Measurements from ENCODE around the gene SMARCD3. TPM values are rescaled to one million over a fixed set of nuclear protein-coding genes. Genes with fewer than 3 reads are reported as not detected.

SMARCD3 gene
- total RNA-seq, 2 donors from 2014 or later: 35.6 to 108 TPM

DNA sequence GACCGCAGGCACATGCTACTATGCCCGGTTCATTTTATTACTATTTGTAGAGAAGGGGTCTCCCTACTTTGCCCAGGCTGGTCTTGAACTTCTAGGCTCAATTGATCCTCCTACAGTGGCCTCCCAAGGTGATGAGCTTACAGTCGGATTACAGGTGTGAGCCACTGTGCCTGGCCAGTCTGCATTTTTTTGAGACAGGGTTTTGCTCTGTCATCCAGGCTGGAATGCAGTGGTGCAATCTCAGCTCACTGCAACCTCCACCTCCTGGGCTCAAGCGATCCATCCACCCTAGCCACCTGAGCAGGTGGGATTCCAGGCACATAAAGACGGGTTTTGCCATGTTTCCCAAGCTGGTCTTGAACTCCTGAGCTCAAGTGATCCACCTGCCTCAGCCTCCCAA, 35.9 kb downstream of the SMARCD3 start:
- Histone ChIP-seq H3K4me1 (replicated peaks) (no peaks in the 10 kb centered on the region), H3K27me3 (replicated peaks; ENCODE audit: insufficient read depth) (no peaks in the 10 kb centered on the region), H3K27ac (no peak overlapping the region), H3K36me3 (peaks cover 0 to 6% of the 10 kb centered on the region in 2 donors), H3K4me3 (no peak overlapping the region), H3K9me3 (no peaks in the 10 kb centered on the region)
- intact Hi-C loops (cut with DNase I): no loop called here
- 81% methylated on average over 5 of the region's 5 CpGs for WGBS
- TF ChIP-seq POLR2A (IDR thresholded peaks at IDR 0.05): no peak
- no peak for TF ChIP-seq POLR2AphosphoS5 (IDR thresholded peaks at IDR 0.05)
- TF ChIP-seq, protein P1, sequence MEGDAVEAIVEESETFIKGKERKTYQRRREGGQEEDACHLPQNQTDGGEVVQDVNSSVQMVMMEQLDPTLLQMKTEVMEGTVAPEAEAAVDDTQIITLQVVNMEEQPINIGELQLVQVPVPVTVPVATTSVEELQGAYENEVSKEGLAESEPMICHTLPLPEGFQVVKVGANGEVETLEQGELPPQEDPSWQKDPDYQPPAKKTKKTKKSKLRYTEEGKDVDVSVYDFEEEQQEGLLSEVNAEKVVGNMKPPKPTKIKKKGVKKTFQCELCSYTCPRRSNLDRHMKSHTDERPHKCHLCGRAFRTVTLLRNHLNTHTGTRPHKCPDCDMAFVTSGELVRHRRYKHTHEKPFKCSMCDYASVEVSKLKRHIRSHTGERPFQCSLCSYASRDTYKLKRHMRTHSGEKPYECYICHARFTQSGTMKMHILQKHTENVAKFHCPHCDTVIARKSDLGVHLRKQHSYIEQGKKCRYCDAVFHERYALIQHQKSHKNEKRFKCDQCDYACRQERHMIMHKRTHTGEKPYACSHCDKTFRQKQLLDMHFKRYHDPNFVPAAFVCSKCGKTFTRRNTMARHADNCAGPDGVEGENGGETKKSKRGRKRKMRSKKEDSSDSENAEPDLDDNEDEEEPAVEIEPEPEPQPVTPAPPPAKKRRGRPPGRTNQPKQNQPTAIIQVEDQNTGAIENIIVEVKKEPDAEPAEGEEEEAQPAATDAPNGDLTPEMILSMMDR (IDR thresholded peaks at IDR 0.05): no peak
- no peak for DNase-seq (ENCODE audit: low spot score)

DNA sequence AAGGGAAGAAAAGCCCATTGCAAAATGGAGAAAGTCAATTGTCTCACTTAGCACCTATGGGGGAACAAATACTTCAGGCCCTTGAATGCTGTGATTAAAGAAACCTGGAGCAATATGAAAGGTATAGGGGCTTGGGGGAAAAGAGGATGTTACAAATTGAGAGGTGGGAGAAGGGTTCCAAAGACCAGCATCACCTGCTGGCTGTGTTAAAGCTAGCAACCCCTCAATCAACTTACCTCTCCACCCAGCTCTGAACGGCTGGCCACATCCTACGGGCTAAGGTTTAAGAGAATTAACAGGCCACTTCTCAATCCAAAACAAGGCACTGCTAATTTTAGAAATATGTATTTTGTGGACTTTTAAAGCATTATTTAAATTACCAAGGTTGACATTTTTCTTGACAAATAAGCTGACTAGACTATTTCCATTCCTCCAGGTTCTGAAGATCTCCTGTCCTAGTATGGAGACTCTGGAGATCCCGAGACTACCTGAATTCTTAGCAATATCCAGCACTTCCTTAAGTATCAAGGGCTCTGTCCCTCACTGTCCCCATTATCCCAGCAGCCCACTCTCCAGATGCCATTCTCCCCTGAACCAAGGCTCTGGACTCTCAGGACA, 37.2 kb downstream of the SMARCD3 start:
- TF ChIP-seq POLR2AphosphoS5 (IDR thresholded peaks at IDR 0.05) (no peak), POLR2A (IDR thresholded peaks at IDR 0.05) (no peak)
- TF ChIP-seq, protein P1 (IDR thresholded peaks at IDR 0.05): no peak
- no peaks in the 10 kb centered on the region for H3K4me1 ChIP-seq (replicated peaks)
- H3K4me3 ChIP-seq: no peak overlapping the region
- peaks cover 0 to 6% of the 10 kb centered on the region in 2 donors for H3K36me3 ChIP-seq
- H3K27ac ChIP-seq: no peak overlapping the region
- H3K27me3 ChIP-seq (replicated peaks; ENCODE audit: insufficient read depth): no peaks in the 10 kb centered on the region
- DNase-seq (ENCODE audit: low spot score): no peak
- no peaks in the 10 kb centered on the region for H3K9me3 ChIP-seq
- intact Hi-C loops (cut with DNase I): no loop called here
- 81% methylated on average over 3 of the region's 3 CpGs for WGBS

DNA sequence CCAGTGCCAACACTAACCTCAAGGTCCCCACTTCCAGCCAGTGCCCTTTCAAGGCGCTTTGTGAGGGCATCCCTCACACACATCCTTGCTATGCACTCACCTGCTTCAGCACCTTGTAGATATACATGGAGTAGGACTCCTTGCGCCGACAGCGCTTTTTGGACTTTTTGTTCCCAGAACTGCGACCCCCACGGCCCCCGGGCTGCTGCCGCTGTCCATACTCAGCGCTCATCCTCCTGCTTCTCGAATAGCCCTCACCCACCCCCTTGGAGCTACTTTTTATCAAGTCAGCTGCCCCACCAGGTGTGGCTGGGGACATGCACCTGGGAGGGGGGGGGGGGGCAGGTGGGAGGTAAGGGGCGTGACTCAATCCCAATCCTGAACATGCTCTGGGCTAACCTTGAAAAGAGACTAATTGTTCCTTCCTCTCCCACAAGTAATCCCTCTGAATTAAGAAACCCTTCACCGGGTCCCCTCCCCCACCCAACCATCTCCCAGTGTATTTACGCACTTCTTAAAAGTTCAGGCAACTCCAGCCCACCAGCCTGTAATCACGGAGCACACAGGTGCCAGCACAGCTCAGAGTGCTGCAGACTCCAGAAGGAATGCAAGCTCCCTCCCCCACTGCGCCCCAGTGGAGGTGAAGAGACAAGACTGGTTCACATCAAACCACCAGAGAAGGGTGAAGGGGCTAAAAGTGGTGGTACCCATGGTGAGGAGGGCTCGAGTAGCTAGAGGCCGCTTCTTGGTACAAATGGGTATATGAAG, 38.2 kb downstream of the SMARCD3 start, which contains the start of gene H2BK1:
Gene H2BK1, minus strand, starts transcription at position 402 of the 768 bp plus-strand sequence. Its CDS starts 170 bp downstream, at position 232.
- TF ChIP-seq POLR2AphosphoS5 (IDR thresholded peaks at IDR 0.05): no peak
- no peak for TF ChIP-seq POLR2A (IDR thresholded peaks at IDR 0.05)
- TF ChIP-seq, protein P1 (IDR thresholded peaks at IDR 0.05): no peak
- 73% methylated on average over 17 of the region's 17 CpGs for WGBS
- H3K27me3 ChIP-seq (replicated peaks; ENCODE audit: insufficient read depth): no peaks in the 10 kb centered on the region
- no peak within 1 kb of the TSS for H3K27ac ChIP-seq
- H3K4me1 ChIP-seq (replicated peaks): no peaks in the 10 kb centered on the region
- intact Hi-C loops (cut with DNase I): no loop called here
- DNase-seq (ENCODE audit: low spot score): no peak
- H3K9me3 ChIP-seq: no peaks in the 10 kb centered on the region
- H3K4me3 ChIP-seq: no peak within 1 kb of the TSS
- peaks cover 0 to under 1% of the 10 kb centered on the region in 2 donors for H3K36me3 ChIP-seq

DNA sequence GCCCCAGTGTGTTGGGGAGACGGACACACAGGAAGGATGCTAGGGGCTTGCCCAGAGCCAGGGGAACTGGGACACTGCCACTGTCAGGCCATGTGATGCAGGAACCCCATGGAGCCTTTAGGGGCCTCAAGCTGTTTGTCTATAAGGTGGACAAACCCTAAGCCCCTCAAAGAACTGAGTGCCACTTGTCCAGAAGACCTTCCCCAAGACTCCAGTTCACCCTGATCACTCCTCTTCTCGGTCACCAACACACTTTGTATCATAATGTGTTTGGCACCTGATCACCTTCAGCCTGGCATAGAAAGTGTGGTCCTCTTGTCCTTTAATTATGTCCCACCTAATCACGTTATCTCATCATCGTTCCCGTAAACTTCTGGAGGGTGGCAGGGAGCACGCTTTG, 38.9 kb downstream of the SMARCD3 start:
- no peak overlapping the region for H3K27ac ChIP-seq
- no peaks in the 10 kb centered on the region for H3K36me3 ChIP-seq
- no peak for DNase-seq (ENCODE audit: low spot score)
- H3K4me3 ChIP-seq: no peak overlapping the region
- WGBS: 74% methylated on average over 6 of the region's 6 CpGs
- TF ChIP-seq, protein P1 (IDR thresholded peaks at IDR 0.05): no peak
- no peak for TF ChIP-seq POLR2A (IDR thresholded peaks at IDR 0.05)
- TF ChIP-seq POLR2AphosphoS5 (IDR thresholded peaks at IDR 0.05): no peak
- no peaks in the 10 kb centered on the region for H3K4me1 ChIP-seq (replicated peaks)
- no peaks in the 10 kb centered on the region for H3K27me3 ChIP-seq (replicated peaks; ENCODE audit: insufficient read depth)
- intact Hi-C loops (cut with DNase I): no loop called here
- H3K9me3 ChIP-seq: no peaks in the 10 kb centered on the region

Measured in prostate gland (tissue), 2 donors.